GM12874 (cell line): ENCODE measurements around the gene EDIL3.

Experiments
- TF ChIP-seq, protein P1 (sequence below): IDR thresholded peaks from 2 replicates; pipeline ENCODE4 v1.5.1; 2011; ENCODE audit warnings: low read depth, mild to moderate bottlenecking, control low read depth, low read length, moderate library complexity; ENCODE audit not compliant: insufficient read depth

The EDIL3 gene

GRCh38 chr5:83942155-83942554 lies 442.5 kb downstream of the EDIL3 start:
- TF ChIP-seq, protein P1, sequence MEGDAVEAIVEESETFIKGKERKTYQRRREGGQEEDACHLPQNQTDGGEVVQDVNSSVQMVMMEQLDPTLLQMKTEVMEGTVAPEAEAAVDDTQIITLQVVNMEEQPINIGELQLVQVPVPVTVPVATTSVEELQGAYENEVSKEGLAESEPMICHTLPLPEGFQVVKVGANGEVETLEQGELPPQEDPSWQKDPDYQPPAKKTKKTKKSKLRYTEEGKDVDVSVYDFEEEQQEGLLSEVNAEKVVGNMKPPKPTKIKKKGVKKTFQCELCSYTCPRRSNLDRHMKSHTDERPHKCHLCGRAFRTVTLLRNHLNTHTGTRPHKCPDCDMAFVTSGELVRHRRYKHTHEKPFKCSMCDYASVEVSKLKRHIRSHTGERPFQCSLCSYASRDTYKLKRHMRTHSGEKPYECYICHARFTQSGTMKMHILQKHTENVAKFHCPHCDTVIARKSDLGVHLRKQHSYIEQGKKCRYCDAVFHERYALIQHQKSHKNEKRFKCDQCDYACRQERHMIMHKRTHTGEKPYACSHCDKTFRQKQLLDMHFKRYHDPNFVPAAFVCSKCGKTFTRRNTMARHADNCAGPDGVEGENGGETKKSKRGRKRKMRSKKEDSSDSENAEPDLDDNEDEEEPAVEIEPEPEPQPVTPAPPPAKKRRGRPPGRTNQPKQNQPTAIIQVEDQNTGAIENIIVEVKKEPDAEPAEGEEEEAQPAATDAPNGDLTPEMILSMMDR, result no peak

- TF ChIP-seq, protein P1, result no peak
Measured at GRCh38 chr5:83937837-83938236, 446.8 kb downstream of the EDIL3 start.

DNA sequence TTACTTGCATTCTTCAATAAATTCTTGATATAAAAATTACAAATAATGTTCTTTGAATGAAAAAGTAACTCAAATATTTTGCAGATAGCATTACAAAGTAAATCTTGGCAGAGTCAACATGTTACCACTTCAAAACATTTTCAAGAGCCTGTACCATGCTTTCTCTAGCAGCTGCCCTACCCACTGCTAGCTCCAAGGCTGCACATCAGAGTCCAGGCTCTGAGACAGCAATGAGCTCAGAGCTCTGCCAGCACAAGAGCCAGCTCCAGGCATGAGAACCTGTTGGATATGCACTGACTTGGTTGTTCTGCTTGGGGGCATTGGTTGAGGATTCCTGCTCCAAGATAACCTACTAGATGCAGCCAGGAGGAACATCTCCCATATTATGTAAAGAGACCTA lies 452.7 kb downstream of the EDIL3 start:
- TF ChIP-seq, protein P1, result no peak

GRCh38 chr5:83927140-83927733 lies 457.4 kb downstream of the EDIL3 start:
- TF ChIP-seq, protein P1, result peak; percentile 79

GRCh38 chr5:83925955-83926337 lies 458.7 kb downstream of the EDIL3 start:
- TF ChIP-seq, protein P1, result no peak

DNA sequence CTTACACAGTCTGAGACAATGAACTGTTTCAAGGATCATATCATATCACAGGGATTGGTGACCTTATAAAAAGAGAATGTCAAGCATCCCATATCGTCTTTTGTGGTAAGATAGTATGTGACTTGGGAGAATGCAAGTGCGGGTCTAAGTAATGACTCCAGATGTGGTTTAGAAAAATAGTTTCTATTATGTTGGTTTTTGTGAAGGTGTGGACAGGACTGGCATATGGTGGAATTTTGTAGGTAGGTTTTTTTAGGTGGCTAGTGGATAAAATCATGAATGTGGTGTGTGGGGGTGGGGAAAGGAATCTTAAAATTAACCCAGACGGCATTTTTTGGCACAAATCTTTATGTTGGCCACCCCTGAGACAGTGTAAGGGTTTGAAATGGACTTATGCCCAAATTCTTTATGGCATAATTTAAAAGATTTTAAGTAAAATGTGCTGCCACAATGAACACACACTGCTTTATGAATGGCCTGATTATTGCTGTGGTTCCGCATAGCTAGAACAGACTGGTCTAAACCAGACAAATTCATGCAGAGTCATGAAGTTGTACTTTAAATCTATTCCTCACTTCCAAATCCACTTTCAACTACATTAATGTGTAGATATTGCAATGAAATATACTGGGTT lies 459.2 kb downstream of the EDIL3 start:
- TF ChIP-seq, protein P1, result no peak

DNA sequence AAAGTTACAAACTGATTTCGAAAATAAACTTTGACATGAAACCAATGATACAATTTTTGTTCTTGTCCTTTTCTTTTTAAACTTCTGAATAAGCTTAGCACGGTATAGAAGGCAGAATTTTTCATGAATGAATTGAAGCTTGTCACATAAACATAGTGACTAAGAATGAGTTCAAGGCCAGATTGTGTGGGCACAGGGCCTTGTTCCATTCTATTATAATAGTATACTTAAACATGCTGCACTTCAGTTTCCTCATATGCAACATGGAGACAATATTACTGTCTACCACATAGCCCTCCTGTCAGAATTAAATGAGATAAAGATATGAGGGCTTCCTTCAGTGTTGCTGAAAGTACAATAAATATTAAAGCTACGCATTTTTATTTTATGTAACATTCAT lies 459.8 kb downstream of the EDIL3 start:
- TF ChIP-seq, protein P1, result no peak
